Liver (tissue), 3 donors: ENCODE results near the gene AEN.

Experiments
- ATF3 ChIP-seq: IDR thresholded peaks from 2 replicates; pipeline ENCODE4 v1.6.1; 2016; ENCODE audit warnings: antibody characterized with exemption
- CTCF ChIP-seq: fragments of 150-350 bp; IDR thresholded peaks from 2 replicates; pipeline ENCODE4 v1.5.1; 2017; ENCODE audit warnings: improper control_type of control experiment, low read depth, low read length; ENCODE audit not compliant: missing input control
- FOXA1 ChIP-seq: IDR thresholded peaks from 2 replicates; pipeline ENCODE4 v1.6.1; 2016; ENCODE audit warnings: antibody characterized with exemption
- GABPA ChIP-seq, 2 donors: IDR thresholded peaks in 1 of 2; conservative IDR thresholded peaks in 1 of 2; 2 replicates each; pipeline ENCODE4 v1.6.1; 2016; ENCODE audit warnings: antibody characterized with exemption in 2 of 2, mild to moderate bottlenecking in 1 of 2, moderate library complexity in 1 of 2
- HNF4A ChIP-seq, 2 donors: conservative IDR thresholded peaks; 2 replicates each; pipeline ENCODE4 v1.6.1; 2016; ENCODE audit warnings: antibody characterized with exemption in 2 of 2, mild to moderate bottlenecking in 2 of 2
- JUND ChIP-seq, 2 donors: IDR thresholded peaks; 2 replicates each; pipeline ENCODE4 v1.6.1; 2016; ENCODE audit warnings: antibody characterized with exemption in 2 of 2
- MAX ChIP-seq: IDR thresholded peaks from 2 replicates; pipeline ENCODE4 v1.6.1; 2016; ENCODE audit warnings: antibody characterized with exemption
- REST ChIP-seq: IDR thresholded peaks from 2 replicates; pipeline ENCODE4 v1.6.1; 2016; ENCODE audit warnings: antibody characterized with exemption, mild to moderate bottlenecking
- RXRA ChIP-seq, 2 donors: IDR thresholded peaks; 2 replicates each; pipeline ENCODE4 v1.6.1; 2017 to 2018; ENCODE audit warnings: antibody characterized with exemption in 2 of 2, mild to moderate bottlenecking in 1 of 2
- ZBTB33 ChIP-seq: IDR thresholded peaks from 2 replicates; pipeline ENCODE4 v1.6.1; 2016; ENCODE audit warnings: antibody characterized with exemption
- donor health status: healthy.
- donor health status: healthy.

GRCh38 chr15:88579322-88579721 lies 41.8 kb upstream of the AEN start:
- no peak for TF ChIP-seq JUND (IDR thresholded peaks at IDR 0.05)
- no peak for TF ChIP-seq CTCF
- TF ChIP-seq FOXA1, result no peak
- TF ChIP-seq RXRA (IDR thresholded peaks at IDR 0.05), result no peak
- TF ChIP-seq ZBTB33, result no peak
- no peak for TF ChIP-seq GABPA (IDR thresholded peaks at IDR 0.05 in 1 of 2, conservative IDR thresholded peaks at IDR 0.05 in 1 of 2)
- no peak for TF ChIP-seq ATF3
- no peak for TF ChIP-seq REST
- TF ChIP-seq MAX, result no peak
- TF ChIP-seq HNF4A (conservative IDR thresholded peaks at IDR 0.05), result no peak
